MCF 10A (cell line): Measurements from ENCODE around the gene HAX1. TPM values are rescaled to one million over a fixed set of nuclear protein-coding genes. Genes with fewer than 3 reads are reported as not detected.
"Not testable (repeated sequence)": the region's sequence is repeated elsewhere in the genome, so short reads cannot be mapped to it uniquely, and the experiment has no call there.

Source experiments
- BruUV-seq: library from RNA; stranded (reverse); fragments of 400-500 nt; replicated peaks from 2 replicates; lab custom pipeline; 2021; lab: Mats Ljungman, UMichigan
- CTCF ChIA-PET: fragments of 300-600 bp; sonication (Branson Sonifier 250); formaldehyde crosslinking; extraction: SDS; loops from one replicate; lab custom pipeline; 2021; ENCODE audit warnings: antibody characterized with exemption, inconsistent platforms; lab: Yijun Ruan, JAX
- POLR2A ChIA-PET: fragments of 300-600, 350-650 bp; sonication (Branson Sonifier 250); formaldehyde crosslinking; extraction: SDS; loops from one replicate; lab custom pipeline; 2020; ENCODE audit warnings: antibody characterized with exemption, inconsistent platforms; lab: Yijun Ruan, JAX
- DNase-seq: peaks from one replicate; pipeline ENCODE4 v3.0.0-alpha.2; 2018; ENCODE audit not compliant: unreplicated experiment
- H3K27ac Mint-ChIP-seq: one replicate; pipeline ENCODE4 v1.8.0; 2022; ENCODE audit warnings: mild to moderate bottlenecking, low read depth, mixed read lengths; ENCODE audit not compliant: unreplicated experiment
- H3K27me3 Mint-ChIP-seq: one replicate; pipeline ENCODE4 v1.8.0; 2022; ENCODE audit warnings: mixed read lengths; ENCODE audit not compliant: insufficient read depth, unreplicated experiment
- H3K36me3 Mint-ChIP-seq: one replicate; pipeline ENCODE4 v1.8.0; 2022; ENCODE audit warnings: mild to moderate bottlenecking, moderate library complexity, mixed read lengths; ENCODE audit not compliant: insufficient read depth, unreplicated experiment
- H3K4me1 Mint-ChIP-seq: one replicate; pipeline ENCODE4 v1.8.0; 2022; ENCODE audit warnings: mixed read lengths; ENCODE audit not compliant: insufficient read depth, unreplicated experiment
- H3K4me3 Mint-ChIP-seq: one replicate; pipeline ENCODE4 v1.8.0; 2022; ENCODE audit warnings: mild to moderate bottlenecking, moderate library complexity, mixed read lengths; ENCODE audit not compliant: unreplicated experiment
- H3K9me3 Mint-ChIP-seq: one replicate; pipeline ENCODE4 v1.8.0; 2022; ENCODE audit warnings: mixed read lengths; ENCODE audit not compliant: unreplicated experiment
- CTCF ChIP-seq: fragments of 200-600 bp; IDR thresholded peaks from one replicate; pipeline ENCODE4 v1.8.0; 2022; ENCODE audit warnings: antibody characterized with exemption, mild to moderate bottlenecking; ENCODE audit not compliant: unreplicated experiment
- intact Hi-C: fragments of 100-400 bp; cut with micrococcal nuclease; formaldehyde crosslinking; loops from 2 replicates; pipeline ENCODE4 v1.14.1; 2022
- total RNA-seq: library from RNA; stranded (reverse); gene quantifications from 2 replicates; pipeline ENCODE4 v1.2.3, GENCODE V29; 2022

HAX1 gene
- total RNA-seq, 1 experiment from 2014 or later, result 295 TPM

GRCh38 chr1:154272999-154273563 lies 652 bp downstream of the HAX1 start:
- H3K27ac Mint-ChIP-seq, result peak overlapping the region; percentile 96
- no TSS peak for BruUV-seq
- H3K36me3 Mint-ChIP-seq, result peaks cover 69% of the 10 kb centered on the region
- peaks cover 29% of the 10 kb centered on the region for H3K4me1 Mint-ChIP-seq
- ChIA-PET POLR2A (interaction anchor here (0.6 to 3.8 kb wide), 23 partner anchors 9 to 282 kb away, joined by 3 to 21 read pairs (median 5); partner anchors contain the start of genes IL6R and UBAP2L), CTCF (interaction anchor here (0.6 to 5.0 kb wide), 16 partner anchors 12 to 782 kb away, joined by 3 to 34 read pairs (median 4); no protein-coding TSS in a partner anchor)
- no peaks in the 10 kb centered on the region for H3K27me3 Mint-ChIP-seq
- intact Hi-C loops, result loop anchor here (1.0 to 5.0 kb wide), 9 partner anchors 52 to 476 kb away; partner anchors contain the start of genes ATP8B2, RAB13, RPS27 and SLC39A1
- no peak for TF ChIP-seq CTCF
- H3K9me3 Mint-ChIP-seq, result no peaks in the 10 kb centered on the region
- DNase-seq, result no peak
- peak overlapping the region; percentile 91 for H3K4me3 Mint-ChIP-seq

GRCh38 chr1:154276797-154277196 lies 4.4 kb downstream of the HAX1 start:
- ChIA-PET CTCF (interaction anchor here (0.6 to 2.0 kb wide), 7 partner anchors 22 to 550 kb away, joined by 3 to 13 read pairs (median 3); no protein-coding TSS in a partner anchor), POLR2A (interaction anchor here (0.7 to 1.3 kb wide), 6 partner anchors 14 to 129 kb away, joined by 3 read pairs; no protein-coding TSS in a partner anchor)
- Mint-ChIP-seq H3K9me3 (no peaks in the 10 kb centered on the region), H3K36me3 (peaks cover 34% of the 10 kb centered on the region), H3K27me3 (no peaks in the 10 kb centered on the region), H3K27ac (no peak overlapping the region), H3K4me1 (peaks cover 19% of the 10 kb centered on the region), H3K4me3 (no peak overlapping the region)
- peak; percentile 26 for TF ChIP-seq CTCF
- intact Hi-C loops, result no loop called here
- no TSS peak for BruUV-seq
- no peak for DNase-seq

GRCh38 chr1:154287591-154287990 lies 15.2 kb downstream of the HAX1 start:
- BruUV-seq, H3K36me3 Mint-ChIP-seq, H3K27ac Mint-ChIP-seq, DNase-seq, intact Hi-C loops, POLR2A ChIA-PET, H3K4me1 Mint-ChIP-seq, H3K9me3 Mint-ChIP-seq, H3K4me3 Mint-ChIP-seq: not testable (repeated sequence)
- CTCF ChIA-PET, result interaction anchor here (1.0 kb wide), 1 partner anchor 137 kb away, joined by 3 read pairs; no protein-coding TSS in a partner anchor
- peaks cover 34% of the 10 kb centered on the region for H3K27me3 Mint-ChIP-seq

GRCh38 chr1:154288661-154289060 lies 16.2 kb downstream of the HAX1 start:
- POLR2A ChIA-PET, result interaction anchor here (0.7 to 1.3 kb wide), 2 partner anchors 10 to 90 kb away, joined by 3 to 4 read pairs; no protein-coding TSS in a partner anchor

More at GRCh38 chr1:154288661-154289060, 16.2 kb downstream of the HAX1 start:
- no peak for DNase-seq
- TF ChIP-seq CTCF, result no peak
- BruUV-seq, result no TSS peak
- H3K4me1 Mint-ChIP-seq, result peaks cover 5% of the 10 kb centered on the region
- H3K36me3 Mint-ChIP-seq, result no peaks in the 10 kb centered on the region
- H3K27me3 Mint-ChIP-seq, result peaks cover 34% of the 10 kb centered on the region
- no peak overlapping the region for H3K4me3 Mint-ChIP-seq
- peaks cover 7% of the 10 kb centered on the region for H3K9me3 Mint-ChIP-seq
- intact Hi-C loops, result no loop called here
- H3K27ac Mint-ChIP-seq, result no peak overlapping the region
- CTCF ChIA-PET, result interaction anchor here (0.6 to 1.7 kb wide), 4 partner anchors 46 to 212 kb away, joined by 3 to 5 read pairs (median 3); no protein-coding TSS in a partner anchor
